Measurements from ENCODE around the gene KCP.
A peak's percentile ranks its signal among the peaks of the same experiment; 100 is the strongest.

Gene KCP

DNA sequence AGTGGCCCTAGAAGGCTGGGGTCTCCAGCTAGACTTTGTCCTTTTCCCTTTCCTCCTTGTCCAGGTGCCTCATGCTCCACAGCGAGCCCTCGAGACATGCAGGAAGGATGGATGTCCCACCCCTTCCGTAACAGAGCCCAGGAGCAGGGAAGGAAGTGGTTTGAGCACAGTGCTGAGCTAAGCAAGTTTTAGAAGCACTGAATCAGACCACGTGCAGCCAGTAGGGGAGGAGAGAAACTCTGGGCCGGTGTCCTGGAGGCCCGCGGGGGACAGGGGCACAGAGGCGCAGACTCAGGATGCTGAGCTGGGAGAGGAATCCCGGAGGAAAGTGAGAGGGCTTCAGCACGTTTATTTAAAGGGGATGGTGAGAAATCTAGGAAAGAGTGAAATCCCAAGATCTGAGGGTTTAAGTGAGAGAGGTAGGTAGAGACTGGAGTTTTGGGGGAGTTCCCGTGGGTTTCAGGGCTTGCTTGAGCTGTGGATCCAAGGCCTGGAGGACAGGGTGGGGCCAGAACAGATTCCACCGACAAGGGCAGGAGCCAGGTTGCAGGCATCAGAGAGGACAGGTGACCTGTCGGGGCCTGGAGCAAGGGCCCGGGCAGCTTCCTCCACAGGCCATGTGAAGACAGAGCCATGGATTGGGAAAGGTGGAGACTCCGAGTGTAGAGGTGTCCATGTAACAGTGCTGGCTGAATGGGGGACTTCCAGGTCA lies 22.8 kb upstream of the KCP start:
- TF ChIP-seq GATA2 (IDR thresholded peaks at IDR 0.05; ENCODE audit: low read depth, low read length) (no peak), GATA3 (IDR thresholded peaks at IDR 0.05; ENCODE audit: low read depth, low read length) (no peak)

DNA sequence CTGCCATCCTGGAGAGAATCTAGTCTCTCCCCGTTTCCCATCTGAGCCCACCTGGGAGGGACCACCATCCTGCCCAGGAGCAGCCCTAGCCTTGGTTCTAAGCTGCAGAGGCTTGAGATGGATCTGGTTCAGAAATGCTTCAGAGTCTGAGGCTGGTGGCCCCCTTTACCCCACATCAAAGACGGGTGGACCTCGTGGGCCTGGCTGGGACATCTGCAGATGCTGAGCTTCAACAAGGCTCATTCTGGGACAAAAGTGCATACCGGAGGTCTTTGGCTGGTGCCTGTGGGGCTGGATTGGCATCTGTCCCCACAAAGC lies 22.3 kb upstream of the KCP start:
- TF ChIP-seq GATA3 (IDR thresholded peaks at IDR 0.05; ENCODE audit: low read depth, low read length) (no peak), GATA2 (IDR thresholded peaks at IDR 0.05; ENCODE audit: low read depth, low read length) (no peak)

DNA sequence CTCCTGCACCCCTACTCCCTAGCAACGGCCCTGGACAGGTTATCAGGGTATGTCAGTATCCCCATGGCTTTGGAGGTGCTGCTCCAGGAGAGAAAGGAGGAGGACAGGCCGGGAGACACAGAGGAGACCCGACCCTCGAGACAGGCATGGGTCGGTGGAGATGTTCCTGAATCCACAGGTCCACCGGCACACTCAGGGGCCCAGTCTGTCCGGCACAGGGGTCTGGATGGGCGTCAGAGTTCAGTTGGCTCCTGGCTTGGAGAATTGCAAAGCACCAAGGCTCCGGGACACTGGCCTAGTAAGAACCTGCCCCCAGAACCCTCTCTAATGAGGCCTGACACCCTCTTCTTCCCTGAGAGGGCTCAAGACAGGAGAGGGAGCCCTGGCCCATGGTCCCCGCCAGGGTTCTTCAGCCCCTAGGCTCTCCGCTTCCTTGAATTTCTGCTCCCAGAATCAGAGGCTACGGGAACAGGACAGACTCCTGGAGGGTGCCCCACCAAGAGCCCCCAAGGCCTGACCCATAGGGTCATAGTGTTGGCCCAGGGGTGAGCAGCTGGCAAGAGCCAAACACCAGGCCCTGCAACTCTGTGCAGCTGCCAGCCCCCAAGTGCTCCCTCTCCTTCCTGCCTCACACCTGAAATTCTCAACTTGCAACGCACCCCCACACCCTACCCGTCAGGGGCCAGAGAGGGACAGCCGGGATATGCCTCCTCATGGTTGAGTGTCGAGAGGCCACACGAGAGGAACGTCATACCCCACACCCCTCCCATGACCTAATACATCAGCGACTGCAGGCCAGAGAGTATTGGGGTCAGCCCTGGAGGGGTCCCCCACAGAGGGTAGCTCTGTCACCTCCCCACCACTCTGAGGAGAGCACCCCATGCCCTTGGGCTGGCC lies 21.7 kb upstream of the KCP start:
- TF ChIP-seq GATA2 (IDR thresholded peaks at IDR 0.05; ENCODE audit: low read depth, low read length) (no peak), GATA3 (IDR thresholded peaks at IDR 0.05; ENCODE audit: low read depth, low read length) (no peak)

DNA sequence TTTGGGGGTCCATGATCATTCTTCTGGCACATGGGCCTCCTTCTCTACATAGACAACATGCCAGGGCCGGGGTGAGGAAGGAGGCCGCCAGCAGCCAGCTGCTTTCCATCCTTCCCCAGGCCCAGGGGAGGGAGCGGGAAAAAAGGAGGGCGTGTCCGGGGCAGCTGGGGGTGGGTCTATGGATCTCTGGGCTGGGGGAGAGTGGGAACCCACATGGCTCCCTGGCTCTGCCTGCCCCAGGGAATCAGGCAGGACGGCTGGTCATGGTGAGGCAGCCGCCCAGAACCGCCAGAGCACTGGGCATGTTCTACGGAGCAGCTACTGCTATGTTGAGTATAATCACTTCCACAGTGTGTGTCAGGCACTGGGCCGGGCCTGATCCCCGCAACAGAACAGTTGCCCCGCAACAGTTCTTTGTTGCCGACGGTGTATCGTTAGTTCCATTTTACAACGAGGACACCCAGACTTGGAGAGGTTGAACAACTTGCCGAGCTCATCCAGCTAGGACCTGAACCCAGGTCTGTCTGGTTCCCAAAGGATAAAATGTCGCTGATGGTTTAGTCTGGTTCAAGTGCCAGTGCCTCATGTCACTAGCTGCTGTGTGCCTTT lies 20.8 kb upstream of the KCP start:
- TF ChIP-seq GATA2 (IDR thresholded peaks at IDR 0.05; ENCODE audit: low read depth, low read length): no peak
- no peak for TF ChIP-seq GATA3 (IDR thresholded peaks at IDR 0.05; ENCODE audit: low read depth, low read length)

DNA sequence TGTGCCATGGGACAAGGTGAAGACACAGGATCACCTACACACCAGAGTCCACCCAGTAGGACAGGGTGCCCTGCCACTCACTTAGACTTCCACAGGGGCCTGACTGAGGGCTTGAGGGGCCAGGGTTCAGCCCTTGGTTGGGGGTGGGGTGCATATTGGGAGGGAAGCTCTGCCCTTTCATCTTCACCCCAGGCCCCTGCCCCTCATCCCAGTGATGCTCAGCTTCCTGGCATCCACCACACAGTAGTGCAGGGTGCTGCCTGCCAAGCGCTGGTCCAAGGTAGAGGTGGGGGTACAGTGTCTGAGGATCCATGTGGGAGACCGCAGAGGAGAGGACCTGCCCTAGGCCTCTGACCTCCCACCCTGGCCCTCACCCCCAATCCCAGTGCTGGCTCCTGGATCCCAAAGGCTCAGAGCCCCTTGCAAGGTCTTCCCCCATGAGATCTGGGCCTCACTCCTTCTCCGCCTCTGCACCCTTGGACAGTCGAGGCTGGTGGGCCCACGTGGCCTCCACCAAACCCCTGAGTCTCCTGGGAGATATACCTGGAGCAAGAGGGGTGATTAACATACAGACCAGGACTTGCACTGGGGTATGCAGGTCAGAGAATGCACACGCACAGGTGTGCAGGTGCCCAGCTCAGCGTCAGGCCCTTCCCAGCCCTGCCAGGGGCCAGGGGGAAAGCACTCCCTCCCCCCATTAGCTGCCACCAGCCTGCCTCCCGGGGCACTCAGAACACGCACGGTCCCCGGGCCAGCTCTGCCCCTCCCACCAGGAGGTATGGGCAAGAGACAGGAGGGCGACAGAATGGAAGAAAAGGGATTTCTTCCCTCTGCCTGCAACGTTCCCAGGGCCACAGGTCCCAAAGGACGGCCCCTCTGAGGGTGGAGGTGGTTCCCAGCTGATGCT lies 18.6 kb upstream of the KCP start:
- no peak for TF ChIP-seq GATA2 (IDR thresholded peaks at IDR 0.05; ENCODE audit: low read depth, low read length)
- TF ChIP-seq GATA3 (IDR thresholded peaks at IDR 0.05; ENCODE audit: low read depth, low read length): no peak

DNA sequence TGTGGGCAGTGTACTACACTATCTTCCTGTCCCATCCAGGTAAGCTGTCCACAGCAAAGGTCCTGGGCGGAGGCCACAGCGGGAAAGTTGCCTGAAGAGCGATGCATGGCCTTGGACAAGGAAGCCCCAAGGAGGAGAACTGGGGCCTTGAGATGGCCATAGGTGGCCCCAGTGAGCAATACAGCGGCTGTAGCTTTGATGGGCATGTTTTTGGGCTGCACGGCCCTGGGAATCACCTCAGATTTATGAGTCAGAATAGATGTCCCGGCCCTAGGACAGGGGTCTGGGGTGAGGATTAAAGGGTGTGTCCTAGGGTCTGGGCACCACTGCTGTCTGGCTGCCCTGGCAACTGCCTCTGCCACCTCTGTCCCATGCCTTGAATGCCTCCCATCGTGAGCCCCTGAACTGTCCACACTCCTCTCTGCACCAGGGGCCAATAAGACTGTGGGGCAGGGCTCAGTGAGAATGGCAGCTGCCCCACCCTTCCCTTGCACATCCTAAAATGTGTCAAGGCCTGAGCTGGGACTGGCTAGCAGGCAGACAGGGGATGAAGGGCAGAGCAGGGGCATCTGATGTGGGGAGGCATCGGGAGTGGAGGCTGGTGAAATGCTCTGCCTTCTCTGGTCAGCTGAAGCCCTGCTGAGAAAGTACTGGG lies 17.8 kb upstream of the KCP start:
- TF ChIP-seq GATA3 (IDR thresholded peaks at IDR 0.05; ENCODE audit: low read depth, low read length) (no peak), GATA2 (IDR thresholded peaks at IDR 0.05; ENCODE audit: low read depth, low read length) (no peak)

DNA sequence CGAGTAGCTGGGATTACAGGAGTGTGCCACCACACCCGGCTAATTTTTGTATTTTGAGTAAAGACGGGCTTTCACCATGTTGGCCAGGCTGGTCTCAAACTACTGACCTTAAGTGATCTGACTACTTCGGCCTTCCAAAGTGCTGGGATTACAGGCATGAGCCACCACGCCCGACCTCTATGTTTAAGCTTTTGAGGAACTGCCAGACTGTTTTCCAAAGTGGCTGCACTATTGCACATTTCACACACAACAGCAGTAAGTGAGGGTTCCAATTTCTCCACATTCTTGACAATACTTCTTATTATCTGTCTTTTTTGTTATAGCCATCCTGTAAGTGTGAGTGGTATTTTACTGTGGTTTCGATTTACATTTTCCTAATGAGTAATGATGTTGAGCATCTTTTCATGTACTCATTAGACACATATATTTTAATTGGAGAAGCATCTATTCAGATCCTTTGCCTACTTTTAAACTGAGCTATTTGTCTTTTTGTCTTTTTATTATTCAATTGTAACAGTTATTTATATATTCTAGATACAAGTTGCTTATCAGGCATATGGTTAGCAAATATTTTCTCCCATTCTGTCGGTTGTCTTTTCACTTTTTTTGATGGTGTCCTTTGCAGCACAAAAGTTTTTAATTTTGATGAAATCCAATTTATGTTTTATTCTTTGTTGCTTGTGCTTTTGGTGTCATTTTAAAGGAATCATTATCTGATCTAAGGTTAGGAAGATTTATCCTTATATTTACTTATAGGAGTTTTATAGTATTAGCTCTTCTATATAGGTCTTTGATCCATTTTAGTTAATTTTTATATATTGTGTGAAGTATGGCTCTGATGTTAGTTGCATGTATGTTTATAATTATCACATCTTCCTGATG lies 14.4 kb upstream of the KCP start:
- TF ChIP-seq GATA2 (IDR thresholded peaks at IDR 0.05; ENCODE audit: low read depth, low read length): no peak
- no peak for TF ChIP-seq GATA3 (IDR thresholded peaks at IDR 0.05; ENCODE audit: low read depth, low read length)

DNA sequence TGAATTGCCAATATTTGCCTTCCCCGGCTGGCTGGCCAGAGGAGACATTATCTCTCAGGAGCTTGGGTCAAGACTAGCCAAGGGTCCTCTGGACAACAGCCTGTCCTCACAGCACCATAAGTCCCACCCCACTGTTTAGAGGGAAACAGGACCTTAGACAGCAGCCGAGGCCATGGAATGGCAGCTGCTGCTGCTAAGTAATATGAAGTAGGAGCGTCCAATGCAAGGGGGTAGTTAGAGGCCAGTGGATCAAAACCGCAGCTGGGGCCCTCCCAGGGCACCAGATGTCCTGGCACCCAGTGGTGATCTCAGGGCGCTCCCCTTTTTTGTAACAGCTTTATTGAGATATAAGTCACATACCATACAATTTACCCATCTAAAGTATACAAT lies 12.9 kb upstream of the KCP start:
- TF ChIP-seq GATA3 (IDR thresholded peaks at IDR 0.05; ENCODE audit: low read depth, low read length): no peak

DNA sequence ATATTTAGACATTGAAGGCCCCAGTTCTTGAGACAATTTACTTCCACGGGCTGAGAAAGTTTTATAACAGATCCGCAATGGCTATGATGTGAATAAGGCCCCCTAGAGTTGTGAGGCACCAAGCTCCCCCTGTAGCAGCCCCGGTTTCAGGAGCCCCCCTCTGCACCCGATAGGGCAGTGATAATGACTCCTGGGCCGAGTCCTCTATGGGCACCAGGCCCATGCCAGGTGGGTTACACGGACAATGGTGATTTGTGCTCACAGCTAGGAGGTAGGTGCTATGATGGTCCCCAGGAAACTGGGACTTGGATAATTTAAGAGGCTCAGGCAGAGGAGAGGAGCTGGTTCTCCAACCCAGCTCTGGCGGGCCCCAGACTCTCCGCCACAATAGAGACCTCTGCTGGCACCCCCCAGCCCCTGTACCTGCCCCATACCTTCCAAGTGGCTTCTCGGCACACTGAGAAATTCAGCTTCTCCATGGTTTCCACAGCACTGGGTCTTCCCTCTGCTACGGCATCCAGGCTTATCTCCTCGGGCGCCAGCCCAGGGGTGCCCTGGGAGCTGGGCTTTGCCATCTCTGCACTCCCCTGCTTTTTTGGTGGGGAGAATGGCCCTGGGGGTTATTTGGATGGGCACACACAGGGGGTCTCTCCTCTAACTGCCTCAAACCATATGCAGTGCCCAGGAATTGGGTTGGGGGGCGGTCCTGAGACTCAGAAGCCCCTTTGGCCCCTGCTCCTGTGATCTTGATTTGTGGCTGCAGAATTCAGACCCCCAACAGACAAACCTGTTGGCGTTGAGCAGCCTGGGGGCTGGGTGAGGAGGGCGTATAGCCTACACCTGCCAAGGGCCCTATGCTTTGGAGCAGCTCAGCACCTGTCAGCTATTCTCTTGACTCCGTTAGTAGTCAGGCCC lies 12.2 kb upstream of the KCP start:
- no peak for TF ChIP-seq GATA2 (IDR thresholded peaks at IDR 0.05; ENCODE audit: low read depth, low read length)
- TF ChIP-seq GATA3 (IDR thresholded peaks at IDR 0.05; ENCODE audit: low read depth, low read length): no peak

DNA sequence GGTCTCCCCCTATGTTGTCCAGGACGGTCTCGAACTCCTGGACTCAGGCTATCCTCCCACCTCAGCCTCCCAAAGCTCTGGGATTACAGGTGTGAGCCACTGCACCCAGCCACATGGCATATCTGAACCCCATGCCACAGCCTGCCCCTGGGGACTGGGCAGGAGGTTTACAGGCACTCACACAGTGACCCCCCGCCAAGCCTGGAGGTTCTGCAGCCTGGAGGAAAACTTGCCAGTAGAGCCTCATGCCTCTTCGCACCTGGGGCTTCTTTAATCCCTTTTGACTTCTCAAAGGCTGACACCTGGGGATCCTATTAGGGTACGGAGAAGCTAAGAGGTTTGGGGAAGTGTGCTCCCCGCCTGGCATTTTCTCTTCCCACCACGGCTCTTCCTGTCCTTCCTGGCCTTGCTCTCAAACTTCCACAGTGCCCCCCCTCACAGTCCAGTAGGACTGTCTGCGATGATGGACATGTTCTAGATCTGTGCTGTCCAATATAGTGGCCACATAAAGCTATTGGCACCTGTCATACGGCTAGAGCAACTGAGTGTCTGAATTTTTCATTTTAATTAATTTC lies 11.4 kb upstream of the KCP start:
- no peak for TF ChIP-seq GATA3 (IDR thresholded peaks at IDR 0.05; ENCODE audit: low read depth, low read length)
- no peak for TF ChIP-seq GATA2 (IDR thresholded peaks at IDR 0.05; ENCODE audit: low read depth, low read length)

DNA sequence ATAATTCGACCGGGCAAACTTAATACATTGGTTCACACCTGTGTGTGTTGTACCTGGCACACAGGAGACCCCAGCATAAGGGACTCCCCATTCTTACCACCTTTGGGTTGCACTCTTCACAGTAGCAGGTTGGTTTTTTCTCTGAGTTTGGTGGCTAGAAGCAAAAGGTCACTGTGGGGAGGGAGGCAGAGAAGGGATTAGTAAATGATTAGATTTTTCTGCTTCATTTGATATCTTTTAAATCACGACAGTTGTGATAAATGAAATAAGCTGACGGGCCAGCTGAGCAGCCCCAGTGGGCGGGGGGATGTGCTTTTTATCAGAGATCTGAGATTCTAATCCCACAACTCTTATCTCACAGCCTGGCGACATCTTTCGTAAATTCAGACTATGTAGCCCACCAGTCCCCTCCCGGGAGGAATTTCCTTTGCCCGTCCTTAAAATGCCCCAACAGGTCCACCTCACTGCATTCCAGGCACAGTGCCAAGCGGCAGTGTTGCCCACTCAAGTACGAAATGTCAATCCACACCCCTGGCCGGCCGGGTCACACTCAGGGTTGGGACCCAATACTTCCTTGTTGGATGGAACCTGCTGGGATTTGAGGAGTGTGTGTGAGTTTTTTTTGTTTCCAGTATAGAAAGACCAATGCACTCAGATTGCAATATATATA lies 10.5 kb upstream of the KCP start:
- peak; percentile 88 for TF ChIP-seq GATA2 (IDR thresholded peaks at IDR 0.05; ENCODE audit: low read depth, low read length)
- TF ChIP-seq GATA3 (IDR thresholded peaks at IDR 0.05; ENCODE audit: low read depth, low read length): no peak
